Prostate gland (tissue), 2 donors: ENCODE measurements around the gene OLFM3. TPM values are rescaled to one million over a fixed set of nuclear protein-coding genes. Genes with fewer than 3 reads are reported as not detected.

Experiments used
- DNase-seq: peaks from one replicate; pipeline ENCODE4 v3.0.0-alpha.2; 2019; ENCODE audit warnings: low spot score
- H3K27ac ChIP-seq, 2 donors: fragments of 200-600 bp; sonication (generic); 2 replicates each; pipeline ENCODE4 v1.5.1; 2017 to 2019
- H3K27me3 ChIP-seq: fragments of 200-600 bp; sonication (generic); replicated peaks from 2 replicates; pipeline ENCODE4 v1.5.1; 2019; ENCODE audit not compliant: insufficient read depth
- H3K36me3 ChIP-seq, 2 donors: fragments of 200-600 bp; sonication (generic); 1 replicate in 1 of 2; 2 replicates in 1 of 2; pipeline versions ENCODE4 v1.5.1 to v1.8.1; 2017 to 2019
- H3K4me1 ChIP-seq: fragments of 200-600 bp; sonication (generic); replicated peaks from 2 replicates; pipeline ENCODE4 v1.5.1; 2019
- H3K4me3 ChIP-seq, 2 donors: fragments of 200-600 bp; sonication (generic); 2 replicates each; pipeline ENCODE4 v1.5.1; 2017 to 2019
- H3K9me3 ChIP-seq: fragments of 200-600 bp; sonication (generic); 2 replicates; pipeline ENCODE4 v1.5.1; 2017
- POLR2A ChIP-seq: fragments of 450-650 bp; IDR thresholded peaks from one replicate; pipeline ENCODE4 v1.6.1; 2016; ENCODE audit warnings: antibody characterized with exemption, mild to moderate bottlenecking
- POLR2AphosphoS5 ChIP-seq: sonication (generic); formaldehyde crosslinking; IDR thresholded peaks from one replicate; pipeline ENCODE4 v1.6.1; 2017; ENCODE audit warnings: antibody characterized with exemption
- WGBS: methylation state at CpG from one replicate; pipeline ENCODE4 v1.1.5; 2018; 5-methylcytosine and 5-hydroxymethylcytosine counted together
- intact Hi-C: fragments of 100-400 bp; cut with DNase I; formaldehyde crosslinking; loops from one replicate; pipeline ENCODE4 v1.14.2; 2022
- total RNA-seq, 2 donors: library from RNA; depleted of rRNA; stranded (reverse); fragments of >200 nt; gene quantifications; one replicate each; pipeline ENCODE4 v1.1.0, GENCODE V29; 2016
- TF ChIP-seq, protein P1 (sequence below), 4 experiments: fragments of 200-600 bp in 2 of 4; fragments of 450-650 bp in 2 of 4; sonication (generic) in 2 of 4; IDR thresholded peaks; 1 replicate in 3 of 4; 2 replicates in 1 of 4; pipeline ENCODE4 v1.5.1; 2016 to 2019; ENCODE audit warnings: antibody characterized with exemption in 4 of 4, mild to moderate bottlenecking in 2 of 4, moderate library complexity in 2 of 4

The OLFM3 gene
- total RNA-seq, 2 donors from 2014 or later, result not detected

DNA sequence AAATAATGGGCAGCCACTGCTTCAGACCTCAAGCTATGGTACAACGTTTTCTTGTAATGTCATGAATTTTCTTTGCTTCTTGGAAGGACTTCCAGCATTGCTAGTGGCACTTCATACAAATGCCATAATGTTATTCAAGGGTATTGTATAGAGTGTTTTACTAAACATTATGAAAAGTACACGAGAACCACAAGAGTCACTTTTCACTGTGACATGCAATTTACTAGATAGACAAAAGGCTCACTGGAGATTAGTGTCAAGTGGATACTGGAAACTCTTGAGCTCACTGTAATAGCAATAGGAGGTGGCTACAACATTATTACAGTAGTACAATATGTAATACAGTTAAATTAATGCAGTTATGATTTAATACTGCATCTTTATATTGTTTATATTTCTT, 5.3 kb upstream of the OLFM3 start:
- 63% methylated on average over 2 of the region's 2 CpGs for WGBS
- Histone ChIP-seq H3K27ac (no peak overlapping the region), H3K4me3 (no peak overlapping the region), H3K9me3 (no peaks in the 10 kb centered on the region), H3K4me1 (no peaks in the 10 kb centered on the region), H3K36me3 (no peaks in the 10 kb centered on the region), H3K27me3 (no peaks in the 10 kb centered on the region)
- TF ChIP-seq, protein P1, sequence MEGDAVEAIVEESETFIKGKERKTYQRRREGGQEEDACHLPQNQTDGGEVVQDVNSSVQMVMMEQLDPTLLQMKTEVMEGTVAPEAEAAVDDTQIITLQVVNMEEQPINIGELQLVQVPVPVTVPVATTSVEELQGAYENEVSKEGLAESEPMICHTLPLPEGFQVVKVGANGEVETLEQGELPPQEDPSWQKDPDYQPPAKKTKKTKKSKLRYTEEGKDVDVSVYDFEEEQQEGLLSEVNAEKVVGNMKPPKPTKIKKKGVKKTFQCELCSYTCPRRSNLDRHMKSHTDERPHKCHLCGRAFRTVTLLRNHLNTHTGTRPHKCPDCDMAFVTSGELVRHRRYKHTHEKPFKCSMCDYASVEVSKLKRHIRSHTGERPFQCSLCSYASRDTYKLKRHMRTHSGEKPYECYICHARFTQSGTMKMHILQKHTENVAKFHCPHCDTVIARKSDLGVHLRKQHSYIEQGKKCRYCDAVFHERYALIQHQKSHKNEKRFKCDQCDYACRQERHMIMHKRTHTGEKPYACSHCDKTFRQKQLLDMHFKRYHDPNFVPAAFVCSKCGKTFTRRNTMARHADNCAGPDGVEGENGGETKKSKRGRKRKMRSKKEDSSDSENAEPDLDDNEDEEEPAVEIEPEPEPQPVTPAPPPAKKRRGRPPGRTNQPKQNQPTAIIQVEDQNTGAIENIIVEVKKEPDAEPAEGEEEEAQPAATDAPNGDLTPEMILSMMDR (IDR thresholded peaks at IDR 0.05), result no peak
- TF ChIP-seq POLR2AphosphoS5 (no peak), POLR2A (no peak)
- DNase-seq, result no peak
- intact Hi-C loops, result no loop called here

DNA sequence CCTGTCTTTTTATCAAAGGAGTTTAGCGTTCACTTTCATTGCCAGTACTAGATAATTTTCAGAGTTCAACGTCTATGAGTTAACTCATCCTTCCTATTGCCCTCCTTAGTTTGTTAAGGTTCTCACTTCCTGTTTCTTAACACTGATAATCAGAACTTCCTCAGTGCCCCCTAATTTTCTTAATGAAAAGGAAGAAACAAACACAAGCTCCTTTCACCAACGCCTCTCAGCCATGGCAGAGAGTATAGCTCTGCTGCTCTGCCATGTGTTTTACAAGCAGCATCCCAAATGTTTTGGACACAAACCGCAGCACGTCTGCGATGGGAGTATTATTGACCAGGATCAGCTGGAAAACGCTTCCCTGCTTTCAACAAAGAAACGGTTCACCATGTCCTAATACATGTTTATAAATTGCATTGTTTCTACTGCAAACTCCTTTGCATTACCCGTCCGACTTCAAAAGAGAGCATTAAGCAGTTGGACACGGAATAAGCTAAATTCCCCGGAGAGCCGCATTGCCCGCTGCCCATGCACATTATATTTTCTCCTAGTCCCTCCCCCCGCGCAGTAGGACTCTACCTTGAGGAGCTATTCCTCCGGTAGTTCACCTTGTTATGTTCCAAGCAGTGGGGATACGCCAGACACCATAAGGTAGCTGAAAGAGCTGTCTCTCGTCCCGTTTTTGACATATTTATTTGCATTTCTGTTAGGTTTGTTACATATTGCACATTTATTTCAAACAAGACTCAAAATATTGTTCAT, 561 bp downstream of the OLFM3 start:
- no peaks in the 10 kb centered on the region for H3K27me3 ChIP-seq
- DNase-seq, result no peak
- H3K4me3 ChIP-seq, result no peak overlapping the region
- 7% methylated on average over 20 of the region's 20 CpGs for WGBS
- intact Hi-C loops, result no loop called here
- no peak overlapping the region for H3K27ac ChIP-seq
- no peaks in the 10 kb centered on the region for H3K9me3 ChIP-seq
- no peaks in the 10 kb centered on the region for H3K4me1 ChIP-seq
- no peaks in the 10 kb centered on the region for H3K36me3 ChIP-seq
- TF ChIP-seq, protein P1 (IDR thresholded peaks at IDR 0.05), result no peak
- TF ChIP-seq POLR2A, result no peak
- TF ChIP-seq POLR2AphosphoS5, result no peak

DNA sequence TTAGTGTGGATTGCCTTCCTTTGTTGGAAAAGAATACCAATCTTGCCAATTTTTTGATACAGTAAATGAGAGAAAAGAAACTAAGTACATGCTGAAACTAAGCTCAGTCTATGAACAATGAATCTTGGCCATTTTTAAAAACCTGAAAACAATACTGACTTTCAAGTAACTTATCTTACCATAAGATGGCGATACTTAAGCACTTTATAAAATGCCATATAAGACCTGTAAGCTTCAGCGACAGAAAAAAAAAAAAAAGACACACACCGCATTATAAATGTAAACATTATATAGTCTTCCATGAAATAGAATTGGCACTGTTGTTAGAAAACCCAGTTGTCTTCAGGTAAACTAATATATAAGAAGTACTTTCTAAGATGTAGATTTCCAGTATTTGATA, 3.0 kb downstream of the OLFM3 start:
- Histone ChIP-seq H3K27ac (no peak overlapping the region), H3K4me3 (no peak overlapping the region), H3K27me3 (no peaks in the 10 kb centered on the region), H3K36me3 (no peaks in the 10 kb centered on the region), H3K4me1 (no peaks in the 10 kb centered on the region), H3K9me3 (no peaks in the 10 kb centered on the region)
- intact Hi-C loops, result no loop called here
- DNase-seq, result no peak
- TF ChIP-seq, protein P1 (IDR thresholded peaks at IDR 0.05), result no peak
- TF ChIP-seq POLR2AphosphoS5 (no peak), POLR2A (no peak)
- WGBS, result 26% methylated on average over 3 of the region's 3 CpGs

DNA sequence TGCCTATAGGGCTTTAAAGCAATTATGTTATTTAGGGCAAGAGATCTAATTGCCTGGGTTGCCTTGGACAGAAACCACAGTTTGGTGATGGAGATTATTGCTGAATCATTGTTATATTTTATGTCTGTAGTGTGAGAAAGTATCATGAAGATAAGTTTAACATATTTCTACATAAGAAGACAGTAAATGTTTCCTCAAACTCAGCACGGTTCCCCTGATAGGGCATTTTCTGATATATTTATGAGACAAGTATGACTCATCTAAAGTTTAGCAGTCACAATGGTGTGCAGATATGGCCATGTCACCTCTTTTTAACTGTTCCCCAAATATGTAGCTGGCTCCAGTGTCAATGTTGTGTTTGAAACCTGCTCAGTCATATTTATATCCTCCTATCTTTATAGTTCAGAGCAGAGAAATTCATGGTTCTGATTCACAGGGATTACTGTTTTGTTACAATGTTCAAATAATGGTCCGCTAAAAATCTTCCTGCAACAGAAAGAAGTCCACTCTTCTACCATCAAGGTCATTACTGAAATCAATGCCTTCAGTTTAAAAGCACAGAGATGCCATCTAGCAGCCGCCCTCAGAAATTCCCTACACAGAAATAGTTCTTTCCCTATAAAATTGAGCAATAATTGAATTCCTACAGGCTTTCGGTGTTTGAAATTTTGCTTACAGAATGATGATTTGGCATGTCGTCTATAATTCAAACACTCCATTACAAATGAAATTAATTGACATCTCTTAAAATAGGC, 3.7 kb downstream of the OLFM3 start:
- DNase-seq, result no peak
- no peaks in the 10 kb centered on the region for H3K36me3 ChIP-seq
- H3K27me3 ChIP-seq, result no peaks in the 10 kb centered on the region
- H3K4me3 ChIP-seq, result no peak overlapping the region
- no peak overlapping the region for H3K27ac ChIP-seq
- intact Hi-C loops, result no loop called here
- H3K4me1 ChIP-seq, result no peaks in the 10 kb centered on the region
- 49% methylated on average over 5 of the region's 5 CpGs for WGBS
- TF ChIP-seq POLR2A (no peak), POLR2AphosphoS5 (no peak)
- TF ChIP-seq, protein P1 (IDR thresholded peaks at IDR 0.05), result no peak
- H3K9me3 ChIP-seq, result no peaks in the 10 kb centered on the region

DNA sequence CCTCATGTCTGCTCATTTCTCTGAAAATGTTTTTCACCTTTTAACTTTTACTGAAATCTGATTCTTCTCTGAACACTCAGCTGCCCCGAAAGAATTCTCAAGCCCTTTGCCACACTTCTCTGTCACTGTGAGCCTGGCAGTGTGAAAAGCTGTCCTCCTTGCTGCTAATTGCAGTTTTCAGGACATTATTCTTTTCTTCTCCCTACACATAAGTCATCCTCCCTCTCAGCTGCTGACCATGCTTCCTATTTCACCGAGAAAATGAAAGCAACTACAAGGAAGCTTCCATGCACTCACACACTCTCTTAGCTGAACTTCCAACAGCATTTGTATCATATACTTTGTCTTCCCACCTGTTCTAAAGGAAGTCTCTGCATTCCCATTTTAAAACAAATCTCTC, 15.8 kb downstream of the OLFM3 start:
- TF ChIP-seq POLR2AphosphoS5 (no peak), POLR2A (no peak)
- TF ChIP-seq, protein P1 (IDR thresholded peaks at IDR 0.05), result no peak
- intact Hi-C loops, result no loop called here

More for the DNA sequence above, 15.8 kb downstream of the OLFM3 start:
- DNase-seq, result no peak
- no peak overlapping the region for H3K4me3 ChIP-seq
- H3K36me3 ChIP-seq, result no peaks in the 10 kb centered on the region
- WGBS, result 25% methylated on average over 2 of the region's 2 CpGs
- no peaks in the 10 kb centered on the region for H3K9me3 ChIP-seq
- no peaks in the 10 kb centered on the region for H3K27me3 ChIP-seq
- no peak overlapping the region for H3K27ac ChIP-seq
- H3K4me1 ChIP-seq, result no peaks in the 10 kb centered on the region
